K562 (cell line): ENCODE data around the gene LPGAT1. TPM values are rescaled to one million over a fixed set of nuclear protein-coding genes. Genes with fewer than 3 reads are reported as not detected.
A peak's percentile ranks its signal among the peaks of the same experiment; 100 is the strongest.

Experiments used
- EWSR1 ChIP-seq: fragments of 450-650 bp; IDR thresholded peaks from 2 replicates; pipeline ENCODE4 v1.6.1; 2018; ENCODE audit warnings: borderline replicate concordance, mild to moderate bottlenecking, low read depth, moderate library complexity; ENCODE audit not compliant: partially characterized antibody
- HDAC6 ChIP-seq: IDR thresholded peaks from 2 replicates; pipeline ENCODE4 v1.6.1; 2012; ENCODE audit warnings: low read depth, mild to moderate bottlenecking, control low read depth, inconsistent platforms, low read length, moderate library complexity
- HLTF ChIP-seq: fragments of 450-650 bp; IDR thresholded peaks from 2 replicates; pipeline ENCODE4 v1.6.1; 2016
- HNRNPUL1 ChIP-seq: fragments of 200-400 bp; formaldehyde crosslinking; IDR thresholded peaks from 2 replicates; pipeline ENCODE4 v1.6.1; 2017; ENCODE audit warnings: low read length
- OTX1 ChIP-seq: fragments of 450-650 bp; formaldehyde crosslinking; IDR thresholded peaks from 2 replicates; pipeline ENCODE4 v1.4.0; 2022; ENCODE audit warnings: mild to moderate bottlenecking
- RAD21 ChIP-seq, 2 experiments: fragments of 250-450 bp in 1 of 2; fragments of 450-650 bp in 1 of 2; sonication (Bioruptor Pico) in 1 of 2; formaldehyde crosslinking in 1 of 2; IDR thresholded peaks in 1 of 2; conservative IDR thresholded peaks in 1 of 2; 2 replicates each; pipeline versions ENCODE4 v1.4.0 to v1.8.0; 2020 to 2022; ENCODE audit warnings: mild to moderate bottlenecking in 2 of 2, moderate library complexity in 1 of 2
- TBL1XR1 ChIP-seq, 2 experiments: IDR thresholded peaks; 2 replicates each; pipeline ENCODE4 v1.6.1; 2012; ENCODE audit warnings: improper control_type of control experiment in 2 of 2, low read length in 2 of 2, mild to moderate bottlenecking in 1 of 2
- TEAD4 ChIP-seq, 2 experiments: sonication (generic) in 1 of 2; formaldehyde crosslinking in 1 of 2; IDR thresholded peaks; 2 replicates each; pipeline versions ENCODE4 v1.6.1 to v1.8.0; 2012 to 2022; ENCODE audit warnings: borderline replicate concordance in 1 of 2, inconsistent platforms in 1 of 2, low read length in 1 of 2, mild to moderate bottlenecking in 1 of 2, missing genetic modification reagents in 1 of 2
- TRIM24 ChIP-seq, 2 experiments: fragments of 450-650 bp; IDR thresholded peaks; 2 replicates each; pipeline ENCODE4 v1.6.1; 2016
- ZNF224 ChIP-seq: sonication (generic); formaldehyde crosslinking; IDR thresholded peaks from 2 replicates; pipeline ENCODE4 v1.8.0; 2022; ENCODE audit warnings: mild to moderate bottlenecking, missing genetic modification reagents
- ZNF24 ChIP-seq: fragments of 450-650 bp; IDR thresholded peaks from 2 replicates; pipeline ENCODE4 v1.6.1; 2016
- ZNF263 ChIP-seq: sonication (generic); formaldehyde crosslinking; IDR thresholded peaks from 2 replicates; pipeline ENCODE4 v1.8.0; 2022; ENCODE audit warnings: mild to moderate bottlenecking, missing genetic modification reagents, borderline replicate concordance
- ZNF408 ChIP-seq: fragments of 250-450 bp; sonication (Bioruptor Pico); IDR thresholded peaks from 2 replicates; pipeline ENCODE4 v1.4.0; 2020; ENCODE audit warnings: low read depth, mild to moderate bottlenecking, moderate library complexity
- ZNF695 ChIP-seq: fragments of 450-650 bp; formaldehyde crosslinking; IDR thresholded peaks from 2 replicates; pipeline ENCODE4 v1.4.0; 2020; ENCODE audit warnings: mild to moderate bottlenecking, moderate library complexity
- ZNF830 ChIP-seq: fragments of 250-450 bp; sonication (Bioruptor Pico); IDR thresholded peaks from 2 replicates; pipeline ENCODE4 v1.5.0; 2021; ENCODE audit warnings: mild to moderate bottlenecking
- polyA plus RNA-seq, 8 experiments: library from polyadenylated mRNA; depleted of rRNA in 4 of 8; stranded (reverse) in 5 of 8; unstranded in 3 of 8; fragments of >200 nt; fragmentation: Nextera tagmentation in 2 of 8; fragmentation: Illumina TruSeq in 1 of 8; extraction: Ambion mirVana in 2 of 8; extraction: Trizol in 1 of 8; gene quantifications; 2 replicates each; pipeline versions ENCODE4 v1.2.1 to v1.2.3, GENCODE V29; 2011 to 2014; ENCODE audit warnings: inconsistent platforms in 1 of 8, missing spikeins in 1 of 8
- total RNA-seq, 7 experiments: library from RNA; depleted of rRNA in 6 of 7; stranded (reverse); fragments of >200 nt in 6 of 7; fragmentation: Illumina TruSeq in 2 of 7; extraction: Trizol in 2 of 7; gene quantifications; 2 replicates each; pipeline versions ENCODE4 v1.2.1 to v1.2.3, GENCODE V29; 2011 to 2021; ENCODE audit warnings: low replicate concordance in 1 of 7
- TF ChIP-seq, protein P1 (sequence below): sonication (generic); formaldehyde crosslinking; IDR thresholded peaks from 2 replicates; pipeline ENCODE4 v1.8.0; 2022; ENCODE audit warnings: missing genetic modification reagents, mild to moderate bottlenecking, borderline replicate concordance
- TF ChIP-seq, protein P2 (sequence below): fragments of 450-650 bp; IDR thresholded peaks from 2 replicates; pipeline ENCODE4 v1.6.1; 2017; ENCODE audit warnings: mild to moderate bottlenecking, moderate library complexity
- TF ChIP-seq, protein P3 (sequence below): fragments of 250-450 bp; sonication (Bioruptor Pico); IDR thresholded peaks from 2 replicates; pipeline ENCODE4 v1.4.0; 2020
- TF ChIP-seq, protein P4 (sequence below): fragments of 150-350 bp; conservative IDR thresholded peaks from 2 replicates; pipeline ENCODE4 v1.6.1; 2014; ENCODE audit warnings: low read length

The LPGAT1 gene
- total and polyA plus RNA-seq, 9 of the 15 experiments (the other 6 are each of a cell fraction or from before 2014, with no cell fraction given): 5.7 to 31.4 (median 16.3) TPM

DNA sequence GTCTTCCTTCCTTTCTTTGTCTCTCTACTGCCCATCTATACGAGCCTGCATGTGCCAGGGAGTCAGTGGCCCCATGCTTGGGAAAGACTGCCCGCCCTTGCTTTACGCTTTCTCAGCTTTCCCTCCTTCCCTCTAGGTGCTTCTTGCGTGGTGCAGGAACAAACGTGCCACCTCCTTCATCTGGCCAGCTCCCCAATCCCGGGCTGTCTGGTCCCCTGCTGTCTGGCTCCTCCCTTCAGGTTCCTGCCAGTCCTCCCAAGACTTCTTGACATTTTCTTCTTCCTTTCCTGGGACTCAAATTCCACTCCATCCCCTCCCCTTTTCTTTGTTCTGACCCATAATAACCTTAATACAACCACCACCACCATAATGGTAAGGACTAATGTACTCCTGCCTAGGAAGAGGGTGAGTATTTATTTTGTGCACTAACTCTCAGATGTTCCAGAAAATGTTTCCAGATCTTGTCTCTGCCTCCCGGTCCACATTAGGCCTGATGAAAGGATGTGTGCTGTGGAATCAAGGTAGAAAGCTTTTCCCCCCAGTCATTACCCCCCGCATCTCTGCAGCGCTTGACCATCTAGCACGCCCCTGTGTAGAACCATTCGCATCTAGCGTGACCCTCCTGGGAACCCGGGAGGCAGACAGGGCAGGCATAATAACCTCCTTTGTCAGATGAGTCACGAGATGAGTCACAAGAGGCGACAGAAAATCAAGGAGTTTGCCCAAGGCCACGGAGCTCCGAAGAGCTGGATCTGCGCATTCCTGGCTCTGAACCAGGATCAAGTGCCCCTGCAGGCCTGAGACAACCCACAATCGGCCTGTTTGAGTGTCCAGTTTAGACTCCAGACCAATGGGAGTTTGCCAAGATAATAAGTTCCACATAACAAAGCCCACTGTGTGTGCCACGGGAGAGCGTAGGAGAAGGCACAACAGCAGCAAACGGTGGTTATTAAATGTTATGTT, 95.1 kb downstream of the LPGAT1 start (continued):
- TF ChIP-seq, protein P1, sequence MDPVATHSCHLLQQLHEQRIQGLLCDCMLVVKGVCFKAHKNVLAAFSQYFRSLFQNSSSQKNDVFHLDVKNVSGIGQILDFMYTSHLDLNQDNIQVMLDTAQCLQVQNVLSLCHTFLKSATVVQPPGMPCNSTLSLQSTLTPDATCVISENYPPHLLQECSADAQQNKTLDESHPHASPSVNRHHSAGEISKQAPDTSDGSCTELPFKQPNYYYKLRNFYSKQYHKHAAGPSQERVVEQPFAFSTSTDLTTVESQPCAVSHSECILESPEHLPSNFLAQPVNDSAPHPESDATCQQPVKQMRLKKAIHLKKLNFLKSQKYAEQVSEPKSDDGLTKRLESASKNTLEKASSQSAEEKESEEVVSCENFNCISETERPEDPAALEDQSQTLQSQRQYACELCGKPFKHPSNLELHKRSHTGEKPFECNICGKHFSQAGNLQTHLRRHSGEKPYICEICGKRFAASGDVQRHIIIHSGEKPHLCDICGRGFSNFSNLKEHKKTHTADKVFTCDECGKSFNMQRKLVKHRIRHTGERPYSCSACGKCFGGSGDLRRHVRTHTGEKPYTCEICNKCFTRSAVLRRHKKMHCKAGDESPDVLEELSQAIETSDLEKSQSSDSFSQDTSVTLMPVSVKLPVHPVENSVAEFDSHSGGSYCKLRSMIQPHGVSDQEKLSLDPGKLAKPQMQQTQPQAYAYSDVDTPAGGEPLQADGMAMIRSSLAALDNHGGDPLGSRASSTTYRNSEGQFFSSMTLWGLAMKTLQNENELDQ (CRISPR knock-in tag): no peak
- TF ChIP-seq RAD21 (CRISPR knock-in tag; conservative IDR thresholded peaks at IDR 0.05 in 1 of 2, IDR thresholded peaks at IDR 0.05 in 1 of 2): no peak
- TF ChIP-seq, protein P2, sequence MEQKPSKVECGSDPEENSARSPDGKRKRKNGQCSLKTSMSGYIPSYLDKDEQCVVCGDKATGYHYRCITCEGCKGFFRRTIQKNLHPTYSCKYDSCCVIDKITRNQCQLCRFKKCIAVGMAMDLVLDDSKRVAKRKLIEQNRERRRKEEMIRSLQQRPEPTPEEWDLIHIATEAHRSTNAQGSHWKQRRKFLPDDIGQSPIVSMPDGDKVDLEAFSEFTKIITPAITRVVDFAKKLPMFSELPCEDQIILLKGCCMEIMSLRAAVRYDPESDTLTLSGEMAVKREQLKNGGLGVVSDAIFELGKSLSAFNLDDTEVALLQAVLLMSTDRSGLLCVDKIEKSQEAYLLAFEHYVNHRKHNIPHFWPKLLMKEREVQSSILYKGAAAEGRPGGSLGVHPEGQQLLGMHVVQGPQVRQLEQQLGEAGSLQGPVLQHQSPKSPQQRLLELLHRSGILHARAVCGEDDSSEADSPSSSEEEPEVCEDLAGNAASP: no peak
- TF ChIP-seq EWSR1: no peak
- TF ChIP-seq TEAD4 (IDR thresholded peaks at IDR 0.05; ENCODE audit: low read length): peak; percentile 48; the same call in 1 of the 2 replicates
- TF ChIP-seq TEAD4 (CRISPR knock-in tag; IDR thresholded peaks at IDR 0.05; ENCODE audit: borderline replicate concordance): no peak
- no peak for TF ChIP-seq HDAC6
- TF ChIP-seq OTX1: no peak
- TF ChIP-seq, protein P3, sequence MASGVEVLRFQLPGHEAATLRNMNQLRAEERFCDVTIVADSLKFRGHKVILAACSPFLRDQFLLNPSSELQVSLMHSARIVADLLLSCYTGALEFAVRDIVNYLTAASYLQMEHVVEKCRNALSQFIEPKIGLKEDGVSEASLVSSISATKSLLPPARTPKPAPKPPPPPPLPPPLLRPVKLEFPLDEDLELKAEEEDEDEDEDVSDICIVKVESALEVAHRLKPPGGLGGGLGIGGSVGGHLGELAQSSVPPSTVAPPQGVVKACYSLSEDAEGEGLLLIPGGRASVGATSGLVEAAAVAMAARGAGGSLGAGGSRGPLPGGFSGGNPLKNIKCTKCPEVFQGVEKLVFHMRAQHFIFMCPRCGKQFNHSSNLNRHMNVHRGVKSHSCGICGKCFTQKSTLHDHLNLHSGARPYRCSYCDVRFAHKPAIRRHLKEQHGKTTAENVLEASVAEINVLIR (CRISPR knock-in tag): peak; percentile 23; the same call in 1 of the 2 replicates
- TF ChIP-seq, protein P4, sequence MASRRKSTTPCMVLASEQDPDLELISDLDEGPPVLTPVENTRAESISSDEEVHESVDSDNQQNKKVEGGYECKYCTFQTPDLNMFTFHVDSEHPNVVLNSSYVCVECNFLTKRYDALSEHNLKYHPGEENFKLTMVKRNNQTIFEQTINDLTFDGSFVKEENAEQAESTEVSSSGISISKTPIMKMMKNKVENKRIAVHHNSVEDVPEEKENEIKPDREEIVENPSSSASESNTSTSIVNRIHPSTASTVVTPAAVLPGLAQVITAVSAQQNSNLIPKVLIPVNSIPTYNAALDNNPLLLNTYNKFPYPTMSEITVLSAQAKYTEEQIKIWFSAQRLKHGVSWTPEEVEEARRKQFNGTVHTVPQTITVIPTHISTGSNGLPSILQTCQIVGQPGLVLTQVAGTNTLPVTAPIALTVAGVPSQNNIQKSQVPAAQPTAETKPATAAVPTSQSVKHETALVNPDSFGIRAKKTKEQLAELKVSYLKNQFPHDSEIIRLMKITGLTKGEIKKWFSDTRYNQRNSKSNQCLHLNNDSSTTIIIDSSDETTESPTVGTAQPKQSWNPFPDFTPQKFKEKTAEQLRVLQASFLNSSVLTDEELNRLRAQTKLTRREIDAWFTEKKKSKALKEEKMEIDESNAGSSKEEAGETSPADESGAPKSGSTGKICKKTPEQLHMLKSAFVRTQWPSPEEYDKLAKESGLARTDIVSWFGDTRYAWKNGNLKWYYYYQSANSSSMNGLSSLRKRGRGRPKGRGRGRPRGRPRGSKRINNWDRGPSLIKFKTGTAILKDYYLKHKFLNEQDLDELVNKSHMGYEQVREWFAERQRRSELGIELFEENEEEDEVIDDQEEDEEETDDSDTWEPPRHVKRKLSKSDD: no peak
- no peak for TF ChIP-seq ZNF24
- no peak for TF ChIP-seq ZNF695 (CRISPR knock-in tag)
- TF ChIP-seq HLTF: no peak
- no peak for TF ChIP-seq ZNF224 (CRISPR knock-in tag)
- TF ChIP-seq ZNF263: 0 out of 2 replicates have a peak, but pooled peaks have one; percentile 33
- no peak for TF ChIP-seq HNRNPUL1
- TF ChIP-seq TRIM24 (IDR thresholded peaks at IDR 0.05): no peak
- no peak for TF ChIP-seq ZNF408 (CRISPR knock-in tag)
- no peak for TF ChIP-seq ZNF830
- no peak for TF ChIP-seq TBL1XR1 (IDR thresholded peaks at IDR 0.05; ENCODE audit: low read length in 2 of 2)
